ENCODE measurements around the gene NTPCR. TPM values are rescaled to one million over a fixed set of nuclear protein-coding genes. Genes with fewer than 3 reads are reported as not detected.

The NTPCR gene
- total RNA-seq, 1 donor from 2014 or later, result 19.2 TPM

DNA sequence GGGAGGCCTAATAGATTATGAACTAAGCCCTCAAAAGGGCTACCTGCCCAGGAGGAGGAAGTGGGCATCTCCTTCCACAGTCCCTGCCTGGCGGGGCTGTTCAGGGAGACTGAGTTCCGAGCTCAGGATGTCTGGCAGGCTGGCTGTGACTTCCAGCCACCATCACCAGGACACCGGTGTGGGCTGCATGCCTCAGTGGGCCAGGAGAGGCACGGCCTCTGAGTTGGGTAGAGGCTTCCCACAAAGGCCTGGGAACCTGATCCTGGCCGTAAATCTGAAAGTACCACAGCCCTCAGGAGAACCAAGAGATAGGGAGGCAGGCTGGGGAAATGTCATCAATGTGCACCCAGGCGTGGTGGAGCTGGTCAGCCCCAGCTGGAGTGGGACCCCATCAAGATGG, 29.1 kb downstream of the NTPCR start:
- Histone ChIP-seq H3K27ac (no peak overlapping the region), H3K9me3 (no peaks in the 10 kb centered on the region), H3K36me3 (no peaks in the 10 kb centered on the region), H3K4me3 (no peak overlapping the region), H3K27me3 (no peaks in the 10 kb centered on the region), H3K4me1 (peaks cover 11% of the 10 kb centered on the region)
- intact Hi-C loops (cut with DNase I), result loop anchor here (10.0 kb wide), 1 partner anchor 905 kb away; no protein-coding TSS in a partner anchor
- peak in 1 of 2 donors; percentile 72 for DNase-seq (ENCODE audit: extremely low spot score in 2 of 2)
- TF ChIP-seq CTCF (IDR thresholded peaks at IDR 0.05) (no peak), POLR2AphosphoS5 (IDR thresholded peaks at IDR 0.05; ENCODE audit: insufficient read depth in 1 of 2, low read depth in 1 of 2) (no peak), POLR2A (IDR thresholded peaks at IDR 0.05) (no peak)

GRCh38 chr1:232980355-232980978, 30.1 kb downstream of the NTPCR start:
- no peak overlapping the region for H3K27ac ChIP-seq

GRCh38 chr1:232980986-232981560, 30.7 kb downstream of the NTPCR start:
- Histone ChIP-seq H3K27ac (no peak overlapping the region), H3K27me3 (no peaks in the 10 kb centered on the region), H3K36me3 (no peaks in the 10 kb centered on the region), H3K9me3 (no peaks in the 10 kb centered on the region), H3K4me1 (no peaks in the 10 kb centered on the region), H3K4me3 (no peak overlapping the region)
- DNase-seq (ENCODE audit: extremely low spot score in 2 of 2), result peak in 1 of 2 donors; percentile 79
- intact Hi-C loops (cut with DNase I), result no loop called here
- TF ChIP-seq CTCF (IDR thresholded peaks at IDR 0.05), result no peak
- no peak for TF ChIP-seq POLR2A (IDR thresholded peaks at IDR 0.05)
- no peak for TF ChIP-seq POLR2AphosphoS5 (IDR thresholded peaks at IDR 0.05; ENCODE audit: insufficient read depth in 1 of 2, low read depth in 1 of 2)

More at GRCh38 chr1:232980355-232980978, 30.1 kb downstream of the NTPCR start:
- Histone ChIP-seq H3K27me3 (no peaks in the 10 kb centered on the region), H3K4me3 (no peak overlapping the region), H3K36me3 (no peaks in the 10 kb centered on the region), H3K9me3 (no peaks in the 10 kb centered on the region), H3K4me1 (peaks cover 2% of the 10 kb centered on the region)
- TF ChIP-seq POLR2A (IDR thresholded peaks at IDR 0.05) (no peak), CTCF (IDR thresholded peaks at IDR 0.05) (no peak), POLR2AphosphoS5 (IDR thresholded peaks at IDR 0.05; ENCODE audit: insufficient read depth in 1 of 2, low read depth in 1 of 2) (no peak)
- intact Hi-C loops (cut with DNase I), result no loop called here
- peak in 1 of 2 donors; percentile 44 for DNase-seq (ENCODE audit: extremely low spot score in 2 of 2)

DNA sequence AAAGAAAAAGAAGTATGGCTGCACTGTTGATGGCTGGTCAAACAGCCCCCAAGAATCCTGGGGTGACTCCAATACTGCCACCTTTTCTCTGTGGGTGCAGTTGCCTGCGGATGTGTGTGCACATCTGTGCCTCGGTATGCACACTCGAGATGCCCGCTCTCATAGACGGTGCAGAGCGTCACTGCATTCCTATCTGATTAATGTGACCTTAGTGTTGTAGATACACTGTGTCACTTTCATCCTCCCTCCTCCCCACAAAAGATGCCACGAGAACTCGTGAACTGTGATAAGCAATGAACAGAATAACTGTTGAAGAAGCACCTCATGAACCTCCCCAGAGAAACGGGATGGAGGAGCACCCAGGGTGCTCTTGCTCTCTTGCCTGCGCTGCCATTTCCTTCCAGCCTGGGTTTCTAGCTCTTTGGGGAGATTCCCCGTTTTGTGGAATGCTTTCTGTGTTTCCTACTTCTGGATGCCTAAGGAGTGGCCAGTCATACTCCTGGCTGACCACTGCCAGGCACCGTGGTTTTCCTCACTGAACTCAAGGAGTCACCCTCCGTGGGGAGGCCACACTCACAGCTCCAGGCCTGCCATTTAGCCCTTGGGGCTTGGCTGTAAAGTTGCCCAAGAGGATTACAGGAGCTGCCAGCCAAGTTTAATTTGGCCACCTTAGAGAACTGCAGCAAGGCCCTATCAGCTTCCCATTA, 32.0 kb downstream of the NTPCR start:
- intact Hi-C loops (cut with DNase I), result no loop called here
- H3K4me1 ChIP-seq, result no peaks in the 10 kb centered on the region
- H3K9me3 ChIP-seq, result no peaks in the 10 kb centered on the region
- DNase-seq (ENCODE audit: extremely low spot score in 2 of 2), result peak; percentile 49 to 75
- no peak for TF ChIP-seq POLR2AphosphoS5 (IDR thresholded peaks at IDR 0.05; ENCODE audit: insufficient read depth in 1 of 2, low read depth in 1 of 2)
- TF ChIP-seq CTCF (IDR thresholded peaks at IDR 0.05), result no peak
- TF ChIP-seq POLR2A (IDR thresholded peaks at IDR 0.05), result no peak
- H3K27ac ChIP-seq, result no peak overlapping the region
- H3K27me3 ChIP-seq, result no peaks in the 10 kb centered on the region
- H3K36me3 ChIP-seq, result no peaks in the 10 kb centered on the region
- no peak overlapping the region for H3K4me3 ChIP-seq

All from vagina (tissue), 2 donors.